Measurements from ENCODE around the gene DGUOK. TPM values are rescaled to one million over a fixed set of nuclear protein-coding genes. Genes with fewer than 3 reads are reported as not detected.

The DGUOK gene
- total RNA-seq, 4 donors from 2014 or later, result 10.2 to 25.2 (median 20.3) TPM

- no peaks in the 10 kb centered on the region for H3K9me3 ChIP-seq
- H3K4me1 ChIP-seq, result peaks cover 4 to 7% of the 10 kb centered on the region in 2 donors
- no peaks in the 10 kb centered on the region for H3K27me3 ChIP-seq
- H3K27ac ChIP-seq, result no peak overlapping the region
- ATAC-seq (no peak), DNase-seq (no peak)
- H3K36me3 ChIP-seq, result no peaks in the 10 kb centered on the region
- TF ChIP-seq POLR2A (IDR thresholded peaks at IDR 0.05), result no peak
- no peak for TF ChIP-seq CTCF (IDR thresholded peaks at IDR 0.05 in 4 of 5, conservative IDR thresholded peaks at IDR 0.05 in 1 of 5)
- intact Hi-C loops (cut with DNase I; ENCODE audit: low total_unique reads) (no loop called here), in situ Hi-C loops (cut with MboI; ENCODE audit: low sequenced_read_pairs in 4 of 4) (no loop called here)
- H3K4me3 ChIP-seq, result no peak overlapping the region
Measured at GRCh38 chr2:73998451-73998850, 71.8 kb downstream of the DGUOK start.

- in situ Hi-C loops (cut with MboI; ENCODE audit: low sequenced_read_pairs in 4 of 4), result no loop called here
- no peak for TF ChIP-seq CTCF (IDR thresholded peaks at IDR 0.05 in 4 of 5, conservative IDR thresholded peaks at IDR 0.05 in 1 of 5)
- no peak for TF ChIP-seq POLR2A (IDR thresholded peaks at IDR 0.05)
- peaks cover 8 to 12% of the 10 kb centered on the region in 2 donors for H3K4me1 ChIP-seq
- intact Hi-C loops (cut with DNase I; ENCODE audit: low total_unique reads), result no loop called here
- no peak overlapping the region for H3K27ac ChIP-seq
- DNase-seq (no peak), ATAC-seq (no peak)
- H3K9me3 ChIP-seq, result no peaks in the 10 kb centered on the region
- H3K27me3 ChIP-seq, result no peaks in the 10 kb centered on the region
- no peaks in the 10 kb centered on the region for H3K36me3 ChIP-seq
- H3K4me3 ChIP-seq, result no peak overlapping the region
Measured at GRCh38 chr2:73998933-73999332, 72.3 kb downstream of the DGUOK start.

GRCh38 chr2:73999881-74000597 is 73.4 kb downstream of the DGUOK start:
- no peaks in the 10 kb centered on the region for H3K27me3 ChIP-seq
- ATAC-seq (no peak), DNase-seq (no peak)
- in situ Hi-C loops (cut with MboI; ENCODE audit: low sequenced_read_pairs in 4 of 4), result no loop called here
- TF ChIP-seq CTCF (IDR thresholded peaks at IDR 0.05 in 4 of 5, conservative IDR thresholded peaks at IDR 0.05 in 1 of 5), result no peak
- TF ChIP-seq POLR2A (IDR thresholded peaks at IDR 0.05), result no peak
- H3K4me1 ChIP-seq, result peaks cover 13 to 17% of the 10 kb centered on the region in 2 donors
- intact Hi-C loops (cut with DNase I; ENCODE audit: low total_unique reads), result loop anchor here (5.0 to 10.0 kb wide), 2 partner anchors 145 to 168 kb away; partner anchors contain the start of gene BOLA3
- H3K9me3 ChIP-seq, result no peaks in the 10 kb centered on the region
- no peaks in the 10 kb centered on the region for H3K36me3 ChIP-seq
- H3K4me3 ChIP-seq, result no peak overlapping the region
- no peak overlapping the region for H3K27ac ChIP-seq

- in situ Hi-C loops (cut with MboI; ENCODE audit: low sequenced_read_pairs in 4 of 4), result no loop called here
- no peaks in the 10 kb centered on the region for H3K36me3 ChIP-seq
- no peak overlapping the region for H3K27ac ChIP-seq
- TF ChIP-seq CTCF (IDR thresholded peaks at IDR 0.05 in 4 of 5, conservative IDR thresholded peaks at IDR 0.05 in 1 of 5), result no peak
- TF ChIP-seq POLR2A (IDR thresholded peaks at IDR 0.05), result no peak
- intact Hi-C loops (cut with DNase I; ENCODE audit: low total_unique reads), result loop anchor here (5.0 to 10.0 kb wide), 2 partner anchors 144 to 168 kb away; partner anchors contain the start of gene BOLA3
- no peak for DNase-seq
- no peaks in the 10 kb centered on the region for H3K9me3 ChIP-seq
- no peak for ATAC-seq
- H3K4me1 ChIP-seq, result peaks cover 13 to 17% of the 10 kb centered on the region in 2 donors
- H3K27me3 ChIP-seq, result no peaks in the 10 kb centered on the region
- no peak overlapping the region for H3K4me3 ChIP-seq
Measured at GRCh38 chr2:74000666-74001065, 74.0 kb downstream of the DGUOK start.
